GM10847 (cell line): ENCODE results near the gene TAPT1.

ENCODE experiments used
- POLR2A ChIP-seq: IDR thresholded peaks from 2 replicates; pipeline ENCODE4 v1.6.1; 2011; ENCODE audit not compliant: insufficient read length; ENCODE audit errors: extremely low read depth

The TAPT1 gene, protein sequence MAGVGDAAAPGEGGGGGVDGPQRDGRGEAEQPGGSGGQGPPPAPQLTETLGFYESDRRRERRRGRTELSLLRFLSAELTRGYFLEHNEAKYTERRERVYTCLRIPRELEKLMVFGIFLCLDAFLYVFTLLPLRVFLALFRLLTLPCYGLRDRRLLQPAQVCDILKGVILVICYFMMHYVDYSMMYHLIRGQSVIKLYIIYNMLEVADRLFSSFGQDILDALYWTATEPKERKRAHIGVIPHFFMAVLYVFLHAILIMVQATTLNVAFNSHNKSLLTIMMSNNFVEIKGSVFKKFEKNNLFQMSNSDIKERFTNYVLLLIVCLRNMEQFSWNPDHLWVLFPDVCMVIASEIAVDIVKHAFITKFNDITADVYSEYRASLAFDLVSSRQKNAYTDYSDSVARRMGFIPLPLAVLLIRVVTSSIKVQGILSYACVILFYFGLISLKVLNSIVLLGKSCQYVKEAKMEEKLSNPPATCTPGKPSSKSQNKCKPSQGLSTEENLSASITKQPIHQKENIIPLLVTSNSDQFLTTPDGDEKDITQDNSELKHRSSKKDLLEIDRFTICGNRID

DNA sequence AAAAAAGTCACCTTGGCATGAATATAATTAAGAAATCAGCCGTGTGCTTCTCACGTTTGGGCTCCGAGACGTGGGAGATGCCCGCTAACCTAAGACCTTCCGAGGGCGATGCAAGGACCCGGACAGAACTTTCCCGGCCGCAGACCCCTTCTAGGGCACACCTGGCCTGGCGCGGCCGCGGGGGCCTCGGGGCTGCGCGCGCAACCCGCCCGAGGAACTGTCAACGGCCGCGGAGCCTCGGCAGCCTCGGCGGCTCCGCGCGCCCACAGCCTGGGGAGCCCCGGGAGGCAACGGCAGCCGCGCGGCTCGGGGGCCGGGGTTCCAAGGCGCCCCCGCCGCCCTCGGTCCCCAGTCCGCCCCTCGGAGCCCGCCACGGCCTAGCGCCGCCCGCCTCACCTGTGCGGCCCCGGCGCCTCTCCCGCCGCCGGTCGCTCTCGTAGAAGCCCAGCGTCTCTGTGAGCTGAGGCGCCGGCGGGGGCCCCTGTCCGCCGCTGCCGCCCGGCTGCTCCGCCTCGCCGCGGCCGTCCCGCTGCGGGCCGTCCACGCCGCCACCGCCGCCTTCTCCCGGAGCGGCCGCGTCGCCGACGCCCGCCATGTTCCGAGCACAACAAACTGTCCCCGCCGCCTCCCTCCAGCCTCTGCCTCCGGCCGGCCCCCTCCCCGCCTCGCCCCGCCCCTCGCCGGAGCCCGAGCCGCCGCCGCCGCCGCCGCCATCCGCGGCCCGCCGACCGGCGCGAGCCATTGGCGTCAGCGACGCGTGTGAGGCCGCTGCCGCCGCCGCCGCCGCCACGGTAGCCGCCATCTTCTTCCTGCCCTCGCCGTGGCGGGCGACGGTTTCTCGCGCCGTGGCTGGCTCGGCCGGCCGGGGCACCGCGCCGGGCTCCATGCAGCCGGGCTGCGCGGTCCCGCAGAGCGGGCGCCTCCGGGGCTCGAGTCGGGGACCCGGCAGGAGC lies at the start of gene TAPT1:
Gene TAPT1 (minus strand): TSS at position 609 of the 953 bp plus-strand sequence. CDS start 14 bp downstream, at position 595.
- TF ChIP-seq POLR2A = peak; percentile 74

DNA sequence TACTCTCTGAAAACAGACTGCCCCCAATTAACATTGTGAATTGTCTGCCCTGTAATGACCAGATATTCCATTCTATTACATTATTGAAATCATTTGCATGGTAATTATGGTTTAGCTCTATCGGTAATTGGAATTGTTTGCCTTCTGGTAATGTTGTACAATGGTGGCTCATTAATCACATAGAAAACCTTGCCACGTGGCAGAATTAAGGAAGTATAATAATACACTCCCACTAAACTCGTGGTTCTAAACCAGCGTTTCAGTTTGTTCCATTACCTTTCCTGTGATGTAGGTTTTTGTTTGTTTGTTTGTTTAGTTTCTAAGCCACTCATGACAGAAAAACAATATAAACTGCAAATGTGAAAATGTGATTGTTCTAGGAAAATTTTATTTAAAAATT lies 45.1 kb upstream of the TAPT1 start:
- TF ChIP-seq POLR2A = no peak

DNA sequence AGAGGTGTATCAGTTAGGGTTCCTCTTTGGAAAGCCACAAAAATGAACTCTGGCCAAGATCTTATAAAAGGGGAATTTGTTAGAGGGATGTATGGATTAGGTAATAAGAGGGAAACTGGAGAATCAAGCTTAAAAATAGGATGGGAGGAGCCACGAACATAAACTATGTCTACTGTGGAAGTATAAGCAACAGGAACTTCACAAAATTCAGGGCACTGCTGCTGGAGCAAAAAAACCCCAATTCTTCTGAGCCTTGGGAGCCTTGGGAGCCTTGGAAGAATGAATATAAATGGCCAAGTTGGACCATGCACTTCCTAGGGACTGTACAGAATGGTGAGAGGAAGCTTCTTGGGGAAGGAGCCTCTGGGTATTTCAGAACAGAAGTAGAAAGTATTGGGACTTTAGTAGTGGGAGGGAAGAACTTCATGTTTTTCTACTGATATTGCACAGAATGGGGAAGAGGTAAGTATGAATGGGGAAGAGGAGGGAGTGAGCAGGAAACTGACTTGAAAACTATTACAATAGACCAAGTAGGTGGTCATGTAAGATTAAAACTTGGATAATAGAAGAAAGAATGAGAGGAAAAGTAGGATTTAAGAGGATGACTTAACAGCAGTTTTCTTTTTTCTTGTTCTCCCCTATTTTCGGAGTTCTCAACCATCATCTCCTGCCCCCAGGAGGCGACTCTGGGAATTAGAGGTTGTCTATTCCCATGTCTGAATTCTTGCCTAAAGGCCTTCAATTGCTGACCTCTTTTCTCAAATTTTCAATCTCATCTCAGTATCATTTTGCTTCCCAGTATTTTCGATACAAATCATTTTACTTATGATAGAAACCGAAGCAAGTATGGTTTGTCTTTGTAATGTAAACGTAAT lies 44.4 kb upstream of the TAPT1 start:
- TF ChIP-seq POLR2A = no peak

DNA sequence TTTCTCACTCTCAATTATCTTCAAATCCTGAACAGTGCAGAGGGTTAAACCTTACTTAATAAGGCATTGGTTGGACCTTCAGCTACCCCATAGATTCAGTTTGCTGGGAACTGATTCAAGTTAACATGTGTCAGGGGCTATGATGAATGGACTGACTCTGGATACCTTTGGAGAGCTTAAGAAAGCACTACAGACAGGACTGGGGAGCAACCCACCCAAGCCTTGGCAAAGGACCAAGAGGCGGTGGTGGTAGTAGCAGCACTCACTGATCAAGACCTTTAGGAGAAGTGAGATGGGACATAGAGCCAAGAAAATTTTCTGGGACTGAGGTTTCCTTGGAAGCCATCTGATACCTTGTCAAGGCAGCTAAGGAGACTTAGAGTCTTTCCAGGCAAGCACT lies 43.0 kb upstream of the TAPT1 start:
- TF ChIP-seq POLR2A = no peak

DNA sequence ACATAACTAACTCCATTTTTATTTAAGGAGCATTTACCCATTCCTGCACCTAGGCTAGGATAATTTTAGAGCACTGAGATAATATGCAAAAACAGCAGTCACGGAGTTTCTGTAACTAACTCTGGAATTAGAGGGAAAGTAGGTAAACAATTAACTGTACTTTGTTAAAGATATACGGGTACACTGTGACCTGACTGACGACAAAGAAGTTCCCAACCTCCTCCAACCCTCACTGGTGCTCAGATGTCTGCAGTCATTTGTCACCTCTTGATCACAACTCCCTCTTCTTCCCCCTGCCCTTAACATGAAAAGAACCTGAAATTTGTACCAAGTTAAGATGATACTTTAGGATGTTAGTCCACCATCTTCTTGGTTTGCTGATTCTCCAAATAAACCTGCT lies 42.0 kb upstream of the TAPT1 start:
- no peak for TF ChIP-seq POLR2A

DNA sequence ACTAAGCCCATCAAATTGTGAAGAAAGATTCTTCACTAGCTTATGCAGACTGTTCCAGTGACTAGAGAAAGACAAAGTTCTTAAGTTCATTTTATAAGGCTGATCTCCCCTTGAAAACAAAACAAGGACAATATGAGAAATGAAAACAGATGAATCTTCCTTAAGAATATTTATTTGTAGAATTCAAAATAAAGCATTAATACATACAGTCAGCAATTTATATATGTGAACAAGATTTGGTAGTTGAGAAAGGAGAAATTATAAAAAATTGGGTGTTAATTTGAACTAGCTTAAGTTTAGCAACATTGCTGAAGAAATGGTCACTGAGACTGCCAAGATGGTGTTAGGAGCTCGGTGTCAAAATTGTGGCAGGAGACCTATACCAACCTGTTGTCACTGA lies 41.4 kb upstream of the TAPT1 start:
- TF ChIP-seq POLR2A = no peak

DNA sequence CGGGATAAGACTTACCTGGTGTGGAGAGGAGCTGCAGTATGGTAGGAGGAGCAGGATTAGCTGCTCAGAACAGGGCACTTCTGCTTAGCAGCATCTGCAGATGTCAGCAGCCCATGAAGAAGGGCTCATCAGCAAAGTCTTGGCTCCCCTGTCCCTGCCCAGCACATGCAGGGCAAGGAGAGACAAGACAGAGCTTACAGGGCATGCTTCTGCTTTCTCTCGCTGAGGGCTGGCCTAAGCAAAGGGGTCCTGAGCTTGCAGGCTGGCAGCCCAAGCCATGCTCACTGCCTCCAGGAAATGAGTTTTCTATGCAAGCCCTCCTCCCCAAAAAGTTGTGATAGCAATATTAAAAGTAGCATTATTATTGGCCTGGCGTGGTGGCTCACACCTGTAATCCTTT lies 39.5 kb upstream of the TAPT1 start:
- no peak for TF ChIP-seq POLR2A

DNA sequence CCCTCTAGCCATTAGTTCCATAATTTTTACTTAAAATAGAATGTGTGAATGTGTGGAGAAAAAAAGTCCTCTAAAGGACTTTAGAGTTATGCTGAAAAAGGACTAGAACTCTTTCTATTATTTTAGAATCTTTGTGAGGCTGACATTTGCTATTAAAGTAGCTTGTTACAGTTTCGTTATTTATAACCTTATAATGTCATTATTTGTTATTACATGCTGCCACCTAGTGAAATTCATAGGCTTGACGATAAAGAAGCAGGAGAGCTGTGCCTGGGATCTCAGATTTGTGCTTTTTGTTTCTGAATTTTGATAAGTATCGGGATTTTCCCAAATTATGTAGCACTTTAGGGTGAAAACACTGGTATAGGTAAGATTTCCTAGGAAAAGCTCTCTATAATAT lies 38.5 kb upstream of the TAPT1 start:
- no peak for TF ChIP-seq POLR2A

DNA sequence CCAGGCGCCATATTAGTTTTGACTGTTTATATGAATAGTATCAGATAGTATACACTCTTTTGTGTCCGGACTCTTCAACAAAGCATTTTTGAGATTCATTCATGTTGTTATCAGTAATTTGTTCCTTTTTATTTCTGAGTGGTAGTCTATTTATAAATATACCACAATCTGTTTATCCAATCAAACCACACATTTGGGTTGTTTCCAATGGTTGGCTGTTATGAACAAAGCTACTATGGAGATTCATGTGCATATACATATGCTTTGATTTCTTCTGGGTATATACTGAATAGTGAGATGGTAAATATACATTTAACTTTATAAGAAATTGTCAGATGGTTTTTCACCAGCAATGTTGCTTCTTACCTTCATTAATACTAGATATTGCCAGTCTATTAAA lies 36.8 kb upstream of the TAPT1 start:
- no peak for TF ChIP-seq POLR2A

DNA sequence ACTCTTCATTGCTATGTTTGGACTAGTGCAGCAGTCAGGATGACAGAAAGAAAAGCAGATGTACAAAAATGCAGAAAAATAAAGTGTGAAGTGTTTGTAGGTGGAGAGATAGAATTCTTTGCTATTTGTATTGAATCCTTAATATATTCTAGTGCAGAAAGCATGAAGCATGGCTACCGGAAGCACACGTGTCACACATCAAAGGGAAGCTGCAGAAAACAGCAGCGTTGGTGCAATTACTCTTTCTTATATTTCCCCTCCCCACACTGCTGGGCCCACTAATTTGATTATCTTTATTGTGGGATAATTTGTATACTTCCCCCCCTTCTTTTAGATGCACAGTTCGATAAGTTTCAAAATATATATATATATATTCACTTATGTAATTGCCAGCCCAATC lies 35.9 kb upstream of the TAPT1 start:
- TF ChIP-seq POLR2A = no peak

DNA sequence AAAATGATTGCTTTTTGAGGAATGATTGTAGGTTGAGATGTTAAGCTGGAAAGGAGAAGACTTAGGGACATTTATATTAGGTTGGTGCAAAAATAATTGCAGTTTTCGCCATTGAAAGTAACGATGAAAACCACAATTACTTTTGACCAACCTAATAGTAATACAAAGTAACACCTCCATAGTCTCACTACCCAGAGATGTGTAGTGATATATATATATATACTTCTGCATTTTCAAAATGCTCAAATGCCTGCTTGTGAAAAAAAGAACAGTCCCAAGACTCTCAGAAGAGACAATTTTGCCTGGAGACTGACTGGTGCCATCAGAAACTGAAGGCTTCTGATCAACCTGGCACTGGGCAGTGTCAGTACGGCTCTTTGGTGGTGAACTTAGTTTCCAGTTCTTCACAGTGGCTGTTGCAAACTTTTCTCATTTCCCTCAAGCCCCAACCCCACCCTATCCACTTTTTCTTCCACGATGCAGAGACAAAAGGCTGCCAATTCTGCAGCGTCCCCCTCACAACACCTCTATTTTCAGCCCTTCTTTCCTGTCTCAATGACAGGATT lies 35.1 kb upstream of the TAPT1 start:
- TF ChIP-seq POLR2A = no peak

DNA sequence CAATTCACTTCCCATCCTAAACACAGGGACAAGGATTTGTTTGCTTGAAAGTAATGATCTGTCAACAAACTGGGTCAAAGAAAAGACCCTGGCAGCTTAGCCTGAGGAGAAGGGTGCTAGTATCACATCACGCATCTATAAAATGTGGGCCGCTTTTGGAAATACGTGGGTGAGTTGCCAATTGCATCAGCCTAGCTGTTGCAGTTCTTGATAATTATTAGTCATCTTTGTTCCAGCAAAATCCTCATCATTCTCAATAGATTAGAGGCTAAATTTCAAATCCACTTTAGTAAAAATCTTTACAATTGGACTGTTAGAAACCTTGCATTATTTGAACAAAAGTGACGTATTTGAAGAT lies 33.6 kb upstream of the TAPT1 start:
- no peak for TF ChIP-seq POLR2A

DNA sequence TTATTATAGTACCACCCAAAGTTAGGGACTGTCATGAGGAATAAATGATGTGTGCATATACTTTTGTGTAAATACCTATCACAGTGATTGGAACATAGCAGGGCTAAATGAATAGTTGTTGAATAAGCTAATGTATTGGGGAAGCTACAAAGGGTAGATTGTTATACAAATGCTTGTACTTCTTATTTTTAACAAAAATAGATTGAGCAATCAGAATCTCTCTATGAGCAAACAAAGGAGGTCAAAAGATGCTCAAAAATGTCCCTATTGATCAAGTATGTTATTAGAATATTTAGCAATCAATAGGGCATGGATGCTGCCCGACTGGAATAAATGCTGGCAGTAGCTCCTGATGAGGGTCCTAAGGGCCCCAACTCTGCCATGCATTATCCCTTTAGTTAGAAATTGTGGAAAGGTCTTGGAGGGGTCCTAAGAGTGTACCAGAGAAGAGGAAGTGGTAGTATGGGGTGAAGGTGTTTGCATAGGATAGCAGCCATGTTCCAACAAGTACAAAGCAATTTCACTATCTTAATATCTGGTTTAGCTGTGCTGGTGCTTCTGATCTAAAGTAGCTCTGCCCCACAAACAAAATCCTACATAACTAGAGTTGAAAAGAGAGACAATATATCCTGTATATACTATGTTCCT lies 33.1 kb upstream of the TAPT1 start:
- no peak for TF ChIP-seq POLR2A

DNA sequence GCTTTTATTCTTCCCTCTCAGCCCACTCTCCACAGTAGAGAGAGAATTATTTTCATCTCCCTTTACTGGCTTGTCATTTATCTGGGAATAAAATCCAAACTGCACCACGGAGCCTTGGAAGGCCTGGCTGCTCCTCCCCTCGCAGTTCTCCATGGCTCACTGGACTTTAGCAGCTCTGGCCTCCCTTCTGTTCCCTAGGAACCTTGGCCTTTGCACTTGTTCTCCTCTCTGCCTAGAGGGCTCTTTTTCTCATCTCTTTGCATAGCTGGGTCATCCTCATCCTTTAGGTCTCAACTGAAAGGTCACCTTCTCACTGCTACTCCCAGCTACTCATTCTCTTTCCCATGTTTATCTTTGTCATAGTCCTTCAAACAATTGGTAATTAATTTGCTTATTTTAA lies 31.3 kb upstream of the TAPT1 start:
- TF ChIP-seq POLR2A = no peak
